IMR-90 (cell line): ENCODE data around the gene MGME1. TPM values are rescaled to one million over a fixed set of nuclear protein-coding genes. Genes with fewer than 3 reads are reported as not detected.

Experiments used
- ATAC-seq: fragments of 200-7000 bp; cut with Tn5 transposase; 2 replicates; pipeline ENCODE4 v1.9.1; 2020; ENCODE audit warnings: low read depth, mild to moderate bottlenecking, moderate library complexity
- BruUV-seq: library from RNA; stranded (reverse); fragments of 400-500 nt; replicated peaks from 2 replicates; lab custom pipeline; 2021; lab: Mats Ljungman, UMichigan
- CTCF ChIA-PET: fragments of 300-600 bp; formaldehyde crosslinking; extraction: SDS; loops from one replicate; lab custom pipeline; 2021; ENCODE audit warnings: antibody characterized with exemption; lab: Yijun Ruan, JAX
- POLR2A ChIA-PET: fragments of 300-600 bp; sonication (Branson Sonifier 250); formaldehyde crosslinking; loops from one replicate; lab custom pipeline; 2022; ENCODE audit warnings: antibody characterized with exemption; ENCODE audit not compliant: unreplicated experiment; lab: Charles Lee
- DNase-seq: peaks from one replicate; pipeline ENCODE4 v3.0.0; 2013
- H2AFZ ChIP-seq: replicated peaks from 2 replicates; pipeline ENCODE3; 2013; ENCODE audit warnings: low read length, mild to moderate bottlenecking; ENCODE audit not compliant: poor library complexity
- H2AK5ac ChIP-seq: 2 replicates; pipeline ENCODE4 v1.6.1; 2013; ENCODE audit warnings: low read depth, low read length, inconsistent platforms
- H2AK9ac ChIP-seq: replicated peaks from 2 replicates; pipeline ENCODE3; 2013; ENCODE audit warnings: mild to moderate bottlenecking, low read depth, low read length, moderate library complexity; ENCODE audit not compliant: poor library complexity
- H2BK120ac ChIP-seq: 2 replicates; pipeline ENCODE4 v1.6.1; 2013; ENCODE audit warnings: low read depth, low read length, inconsistent platforms
- H2BK15ac ChIP-seq: 3 replicates; pipeline ENCODE4 v1.6.1; 2013; ENCODE audit warnings: low read depth, low read length, inconsistent platforms
- H2BK20ac ChIP-seq: 2 replicates; pipeline ENCODE4 v1.6.1; 2013; ENCODE audit warnings: low read depth, mild to moderate bottlenecking, inconsistent platforms, low read length, moderate library complexity
- H2BK5ac ChIP-seq: 2 replicates; pipeline ENCODE4 v1.6.1; 2013; ENCODE audit warnings: mild to moderate bottlenecking, low read depth, low read length, inconsistent platforms; ENCODE audit not compliant: poor library complexity, severe bottlenecking
- H3K14ac ChIP-seq: replicated peaks from 2 replicates; pipeline ENCODE4 v1.6.1; 2013; ENCODE audit warnings: low read depth, low read length, inconsistent platforms
- H3K18ac ChIP-seq: 2 replicates; pipeline ENCODE4 v1.6.1; 2013; ENCODE audit warnings: low read depth, low read length, control low read depth
- H3K23ac ChIP-seq: 2 replicates; pipeline ENCODE4 v1.6.1; 2013; ENCODE audit warnings: low read depth, low read length, inconsistent platforms
- H3K27ac ChIP-seq: 2 replicates; pipeline ENCODE4 v1.5.1; 2013; ENCODE audit warnings: mild to moderate bottlenecking, control low read depth, low read length; ENCODE audit not compliant: insufficient read depth
- H3K27me3 ChIP-seq: 2 replicates; pipeline ENCODE4 v1.6.1; 2013; ENCODE audit warnings: low read length; ENCODE audit not compliant: control insufficient read depth, insufficient read depth
- H3K36me3 ChIP-seq: 2 replicates; pipeline ENCODE4 v1.6.1; 2013; ENCODE audit warnings: low read length, mixed read lengths; ENCODE audit not compliant: control insufficient read depth, insufficient read depth
- H3K4ac ChIP-seq: 2 replicates; pipeline ENCODE4 v1.6.1; 2013; ENCODE audit warnings: low read depth, low read length, inconsistent platforms
- H3K4me1 ChIP-seq: 2 replicates; pipeline ENCODE4 v1.6.1; 2013; ENCODE audit warnings: low read length, mixed read lengths; ENCODE audit not compliant: control insufficient read depth, insufficient read depth
- H3K4me2 ChIP-seq: 2 replicates; pipeline ENCODE4 v1.6.1; 2013; ENCODE audit warnings: low read depth, mild to moderate bottlenecking, control low read depth, low read length, moderate library complexity
- H3K4me3 ChIP-seq: 2 replicates; pipeline ENCODE4 v1.5.1; 2013; ENCODE audit warnings: low read depth, mild to moderate bottlenecking, control low read depth, low read length, moderate library complexity; ENCODE audit not compliant: insufficient read depth
- H3K56ac ChIP-seq: 2 replicates; pipeline ENCODE4 v1.6.1; 2013; ENCODE audit warnings: low read length, inconsistent platforms; ENCODE audit not compliant: insufficient read depth; ENCODE audit errors: extremely low read depth
- H3K79me1 ChIP-seq, 2 experiments: 2 replicates each; pipeline ENCODE4 v1.6.1; 2013; ENCODE audit warnings: low read length in 2 of 2, inconsistent platforms in 1 of 2, low read depth in 1 of 2
- H3K9ac ChIP-seq: 2 replicates; pipeline ENCODE4 v1.6.1; 2013; ENCODE audit warnings: low read depth, low read length, control low read depth
- H3K9me1 ChIP-seq: 2 replicates; pipeline ENCODE4 v1.6.1; 2013; ENCODE audit warnings: low read length, inconsistent platforms; ENCODE audit not compliant: insufficient read depth
- H3K9me3 ChIP-seq: 2 replicates; pipeline ENCODE4 v1.6.1; 2013; ENCODE audit warnings: low read length; ENCODE audit not compliant: control insufficient read depth, insufficient read depth
- H4K20me1 ChIP-seq: 2 replicates; pipeline ENCODE4 v1.6.1; 2013; ENCODE audit warnings: low read length, inconsistent platforms; ENCODE audit not compliant: insufficient read depth
- H4K5ac ChIP-seq: 2 replicates; pipeline ENCODE4 v1.6.1; 2013; ENCODE audit warnings: mild to moderate bottlenecking, low read depth, low read length, control low read depth
- H4K8ac ChIP-seq, 2 experiments: 2 replicates each; pipeline ENCODE4 v1.6.1; 2013; ENCODE audit warnings: low read depth in 2 of 2, low read length in 2 of 2, control low read depth in 1 of 2, inconsistent platforms in 1 of 2
- H4K91ac ChIP-seq: 2 replicates; pipeline ENCODE4 v1.6.1; 2013; ENCODE audit warnings: low read depth, low read length, inconsistent platforms; ENCODE audit not compliant: insufficient read depth
- FOS ChIP-seq: fragments of 150-350 bp; IDR thresholded peaks from 2 replicates; pipeline ENCODE4 v1.6.1; 2016; ENCODE audit warnings: low read depth, low read length
- MAFK ChIP-seq: IDR thresholded peaks from 2 replicates; pipeline ENCODE4 v1.6.1; 2012; ENCODE audit warnings: low read depth, low read length, improper control_type of control experiment
- MAZ ChIP-seq: IDR thresholded peaks from 2 replicates; pipeline ENCODE4 v1.6.1; 2012; ENCODE audit warnings: low read depth, mild to moderate bottlenecking, low read length, improper control_type of control experiment, moderate library complexity, borderline replicate concordance
- MXI1 ChIP-seq: IDR thresholded peaks from 2 replicates; pipeline ENCODE4 v1.6.1; 2012; ENCODE audit warnings: low read depth, mild to moderate bottlenecking, low read length, moderate library complexity, borderline replicate concordance
- NFE2L2 ChIP-seq: fragments of 150-350 bp; IDR thresholded peaks from 2 replicates; pipeline ENCODE4 v1.6.1; 2016; ENCODE audit warnings: low read depth, mild to moderate bottlenecking, low read length
- RCOR1 ChIP-seq: IDR thresholded peaks from 2 replicates; pipeline ENCODE4 v1.6.1; 2012; ENCODE audit warnings: mild to moderate bottlenecking, low read length, improper control_type of control experiment; ENCODE audit not compliant: insufficient replicate concordance
- SMC3 ChIP-seq: fragments of 150-350 bp; IDR thresholded peaks from 2 replicates; pipeline ENCODE4 v1.6.1; 2016; ENCODE audit warnings: low read depth, mild to moderate bottlenecking, antibody characterized with exemption, low read length, moderate library complexity
- USF2 ChIP-seq: fragments of 150-350 bp; IDR thresholded peaks from 2 replicates; pipeline ENCODE4 v1.6.1; 2017; ENCODE audit warnings: mild to moderate bottlenecking, antibody characterized with exemption, low read length, low read depth
- WGBS, 2 experiments: methylation state at CpG; one replicate each; pipeline versions ENCODE4 v1.1.5 to v1.1.7; 2013; ENCODE audit warnings: missing lambda C conversion rate in 2 of 2; ENCODE audit not compliant: insufficient read length in 1 of 2; ENCODE audit errors: extremely low coverage in 2 of 2; 5-methylcytosine and 5-hydroxymethylcytosine counted together
- dilution Hi-C: fragments of 300-500 bp; cut with HindIII; formaldehyde crosslinking; loops from one replicate; pipeline ENCODE4 v1.14.3; 2018; ENCODE audit warnings: low sequenced_read_pairs; ENCODE audit not compliant: unreplicated experiment
- in situ Hi-C: fragments of 300-500 bp; cut with MboI; formaldehyde crosslinking; loops from 3 replicates; pipeline ENCODE4 v1.14.3; 2019; ENCODE audit warnings: low sequenced_read_pairs, inconsistent platforms, mixed read lengths
- intact Hi-C: fragments of 100-400 bp; cut with micrococcal nuclease; formaldehyde crosslinking; loops from 2 replicates; pipeline ENCODE4 v1.10.0; 2022
- polyA plus RNA-seq, 3 experiments: library from polyadenylated mRNA; depleted of rRNA; stranded (reverse); fragments of >200 nt; gene quantifications; 2 replicates each; pipeline ENCODE4 v1.2.3, GENCODE V29; 2012; ENCODE audit warnings: low replicate concordance in 1 of 3
- total RNA-seq: library from RNA; depleted of rRNA; stranded (reverse); fragments of >200 nt; gene quantifications from 2 replicates; pipeline ENCODE4 v1.2.3, GENCODE V29; 2012
- TF ChIP-seq, protein P1 (sequence below): fragments of 150-350 bp; IDR thresholded peaks from 2 replicates; pipeline ENCODE4 v1.6.1; 2016; ENCODE audit warnings: low read depth, mild to moderate bottlenecking, low read length, moderate library complexity, borderline replicate concordance
- TF ChIP-seq, protein P2 (sequence below): conservative IDR thresholded peaks from 2 replicates; pipeline ENCODE4 v1.5.1; 2012; ENCODE audit warnings: mild to moderate bottlenecking, low read depth, low read length, improper control_type of control experiment

The MGME1 gene
- total and polyA plus RNA-seq, 2 of the 4 experiments (the other 2 are of a cell fraction): 7.2 to 9.3 TPM

- Histone ChIP-seq H3K9me1 (no peaks in the 10 kb centered on the region), H2BK15ac (no peak overlapping the region), H3K9me3 (no peaks in the 10 kb centered on the region), H3K4me1 (no peaks in the 10 kb centered on the region), H4K91ac (no peak overlapping the region), H3K18ac (no peak overlapping the region), H3K36me3 (no peaks in the 10 kb centered on the region), H3K79me1 (no peaks in the 10 kb centered on the region), H3K14ac (no peak overlapping the region), H2BK20ac (no peak overlapping the region), H2BK5ac (no peak overlapping the region), H3K27ac (no peak overlapping the region), H3K56ac (no peak overlapping the region), H3K4me3 (no peak overlapping the region), H2AK5ac (no peak overlapping the region), H2BK120ac (no peak overlapping the region), H4K5ac (no peak overlapping the region), H3K4ac (no peak overlapping the region), H4K20me1 (no peaks in the 10 kb centered on the region), H4K8ac (no peak overlapping the region), H3K4me2 (no peak overlapping the region), H3K23ac (no peak overlapping the region), H3K9ac (no peak overlapping the region), H3K27me3 (peaks cover 5% of the 10 kb centered on the region; the same call in 1 of the 2 replicates), H2AFZ (no peak overlapping the region), H2AK9ac (no peak overlapping the region)
- DNase-seq (no peak), ATAC-seq (no peak)
- no CpG with 5 or more reads among the region's 6 CpGs for WGBS, 2 experiments
- intact Hi-C loops: no loop called here
- no TSS peak for BruUV-seq
- dilution Hi-C loops: no loop called here
- ChIA-PET POLR2A (no interaction called here), CTCF (no interaction called here)
- no peak for TF ChIP-seq FOS
- no peak for TF ChIP-seq MAZ
- TF ChIP-seq USF2: no peak
- TF ChIP-seq, protein P1, sequence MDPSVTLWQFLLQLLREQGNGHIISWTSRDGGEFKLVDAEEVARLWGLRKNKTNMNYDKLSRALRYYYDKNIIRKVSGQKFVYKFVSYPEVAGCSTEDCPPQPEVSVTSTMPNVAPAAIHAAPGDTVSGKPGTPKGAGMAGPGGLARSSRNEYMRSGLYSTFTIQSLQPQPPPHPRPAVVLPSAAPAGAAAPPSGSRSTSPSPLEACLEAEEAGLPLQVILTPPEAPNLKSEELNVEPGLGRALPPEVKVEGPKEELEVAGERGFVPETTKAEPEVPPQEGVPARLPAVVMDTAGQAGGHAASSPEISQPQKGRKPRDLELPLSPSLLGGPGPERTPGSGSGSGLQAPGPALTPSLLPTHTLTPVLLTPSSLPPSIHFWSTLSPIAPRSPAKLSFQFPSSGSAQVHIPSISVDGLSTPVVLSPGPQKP: no peak
- TF ChIP-seq NFE2L2: no peak
- no peak for TF ChIP-seq MAFK
- TF ChIP-seq SMC3: no peak
- TF ChIP-seq MXI1: no peak
- TF ChIP-seq, protein P2, sequence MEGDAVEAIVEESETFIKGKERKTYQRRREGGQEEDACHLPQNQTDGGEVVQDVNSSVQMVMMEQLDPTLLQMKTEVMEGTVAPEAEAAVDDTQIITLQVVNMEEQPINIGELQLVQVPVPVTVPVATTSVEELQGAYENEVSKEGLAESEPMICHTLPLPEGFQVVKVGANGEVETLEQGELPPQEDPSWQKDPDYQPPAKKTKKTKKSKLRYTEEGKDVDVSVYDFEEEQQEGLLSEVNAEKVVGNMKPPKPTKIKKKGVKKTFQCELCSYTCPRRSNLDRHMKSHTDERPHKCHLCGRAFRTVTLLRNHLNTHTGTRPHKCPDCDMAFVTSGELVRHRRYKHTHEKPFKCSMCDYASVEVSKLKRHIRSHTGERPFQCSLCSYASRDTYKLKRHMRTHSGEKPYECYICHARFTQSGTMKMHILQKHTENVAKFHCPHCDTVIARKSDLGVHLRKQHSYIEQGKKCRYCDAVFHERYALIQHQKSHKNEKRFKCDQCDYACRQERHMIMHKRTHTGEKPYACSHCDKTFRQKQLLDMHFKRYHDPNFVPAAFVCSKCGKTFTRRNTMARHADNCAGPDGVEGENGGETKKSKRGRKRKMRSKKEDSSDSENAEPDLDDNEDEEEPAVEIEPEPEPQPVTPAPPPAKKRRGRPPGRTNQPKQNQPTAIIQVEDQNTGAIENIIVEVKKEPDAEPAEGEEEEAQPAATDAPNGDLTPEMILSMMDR: no peak
- TF ChIP-seq RCOR1: no peak
- in situ Hi-C loops: no loop called here
These were observed 45.6 kb downstream of the MGME1 start for GRCh38 chr20:18014411-18014810.
